HepG2 (cell line): ENCODE measurements around the gene TGM1. TPM values are rescaled to one million over a fixed set of nuclear protein-coding genes. Genes with fewer than 3 reads are reported as not detected.

ENCODE experiments used
- BCL6 ChIP-seq: IDR thresholded peaks from 2 replicates; pipeline ENCODE4 v1.6.1; 2016; ENCODE audit warnings: missing genetic modification reagents, missing compliant biosample characterization
- ELF3 ChIP-seq: IDR thresholded peaks from 2 replicates; pipeline ENCODE4 v1.6.1; 2016; ENCODE audit warnings: missing genetic modification reagents, missing compliant biosample characterization
- GTF3A ChIP-seq: sonication (generic); formaldehyde crosslinking; conservative IDR thresholded peaks from 2 replicates; pipeline ENCODE4 v1.4.0; 2020; ENCODE audit warnings: mild to moderate bottlenecking, missing genetic modification reagents
- HHEX ChIP-seq: IDR thresholded peaks from 2 replicates; pipeline ENCODE4 v1.6.1; 2016; ENCODE audit warnings: control low read depth
- HNF1B ChIP-seq: sonication (generic); formaldehyde crosslinking; IDR thresholded peaks from 2 replicates; pipeline ENCODE4 v1.5.1; 2020; ENCODE audit warnings: mild to moderate bottlenecking, moderate library complexity, missing genetic modification reagents
- KDM6A ChIP-seq: IDR thresholded peaks from 2 replicates; pipeline ENCODE4 v1.6.1; 2016; ENCODE audit warnings: low read depth
- MAFF ChIP-seq: IDR thresholded peaks from 2 replicates; pipeline ENCODE4 v1.6.1; 2011; ENCODE audit warnings: low read depth, low read length, improper control_type of control experiment
- MLXIP ChIP-seq: sonication (generic); formaldehyde crosslinking; IDR thresholded peaks from 2 replicates; pipeline ENCODE4 v1.9.0; 2021; ENCODE audit warnings: missing genetic modification reagents, borderline replicate concordance
- NR1H2 ChIP-seq: sonication (generic); formaldehyde crosslinking; IDR thresholded peaks from 2 replicates; pipeline ENCODE4 v1.8.1; 2022; ENCODE audit warnings: low read depth, missing genetic modification reagents, borderline replicate concordance
- RAD51 ChIP-seq: fragments of 450-650 bp; IDR thresholded peaks from 2 replicates; pipeline ENCODE4 v1.6.1; 2016; ENCODE audit warnings: borderline replicate concordance
- SPEN ChIP-seq: sonication (generic); formaldehyde crosslinking; IDR thresholded peaks from 2 replicates; pipeline ENCODE4 v1.5.1; 2020; ENCODE audit warnings: low read depth, mild to moderate bottlenecking, missing genetic modification reagents
- ZMYM3 ChIP-seq: sonication (generic); formaldehyde crosslinking; IDR thresholded peaks from 2 replicates; pipeline ENCODE4 v1.5.1; 2020; ENCODE audit warnings: mild to moderate bottlenecking, missing genetic modification reagents
- ZNF124 ChIP-seq: sonication (generic); formaldehyde crosslinking; IDR thresholded peaks from 2 replicates; pipeline ENCODE4 v1.4.0; 2020; ENCODE audit warnings: missing genetic modification reagents
- ZNF205 ChIP-seq: IDR thresholded peaks from 2 replicates; pipeline ENCODE4 v1.6.1; 2018; ENCODE audit warnings: missing biosample characterization, missing genetic modification reagents
- ZNF292 ChIP-seq: sonication (generic); formaldehyde crosslinking; IDR thresholded peaks from 2 replicates; pipeline ENCODE4 v1.8.1; 2022; ENCODE audit warnings: mild to moderate bottlenecking, low read depth, missing genetic modification reagents, borderline replicate concordance
- ZNF44 ChIP-seq: sonication (generic); formaldehyde crosslinking; IDR thresholded peaks from 2 replicates; pipeline ENCODE4 v1.5.1; 2020; ENCODE audit warnings: mild to moderate bottlenecking, missing genetic modification reagents
- ZNF543 ChIP-seq: sonication (generic); formaldehyde crosslinking; IDR thresholded peaks from 2 replicates; pipeline ENCODE4 v1.4.0; 2020; ENCODE audit warnings: mild to moderate bottlenecking, missing genetic modification reagents
- ZNF660 ChIP-seq: sonication (generic); formaldehyde crosslinking; IDR thresholded peaks from 2 replicates; pipeline ENCODE4 v1.5.1; 2020; ENCODE audit warnings: mild to moderate bottlenecking, low read depth, missing genetic modification reagents, borderline replicate concordance
- ZNF768 ChIP-seq: sonication (generic); formaldehyde crosslinking; IDR thresholded peaks from 2 replicates; pipeline ENCODE4 v1.4.0; 2020; ENCODE audit warnings: missing genetic modification reagents
- ZNF776 ChIP-seq: sonication (generic); formaldehyde crosslinking; IDR thresholded peaks from 2 replicates; pipeline ENCODE4 v1.4.0; 2020; ENCODE audit warnings: mild to moderate bottlenecking, missing genetic modification reagents
- ZNF780A ChIP-seq: sonication (generic); formaldehyde crosslinking; IDR thresholded peaks from 2 replicates; pipeline ENCODE4 v1.8.0; 2022; ENCODE audit warnings: mild to moderate bottlenecking, missing genetic modification reagents, moderate library complexity
- ZSCAN5A ChIP-seq: sonication (generic); formaldehyde crosslinking; IDR thresholded peaks from 2 replicates; pipeline ENCODE4 v1.8.0; 2022; ENCODE audit warnings: mild to moderate bottlenecking, missing genetic modification reagents, borderline replicate concordance
- polyA plus RNA-seq, 8 experiments: library from polyadenylated mRNA; depleted of rRNA in 3 of 8; stranded (reverse) in 7 of 8; unstranded in 1 of 8; fragments of >200 nt; fragmentation: Illumina TruSeq in 4 of 8; extraction: Trizol in 4 of 8; gene quantifications; 2 replicates each; pipeline versions ENCODE4 v1.2.1 to v1.2.3, GENCODE V29; 2011 to 2016; ENCODE audit warnings: low read depth in 4 of 8, missing spikeins in 1 of 8, mixed read lengths in 1 of 8; ENCODE audit not compliant: insufficient read depth in 1 of 8
- total RNA-seq, 5 experiments: library from RNA; depleted of rRNA; stranded (reverse); fragments of >200 nt; fragmentation: Illumina TruSeq; extraction: Trizol; gene quantifications; 2 replicates each; pipeline ENCODE4 v1.2.3, GENCODE V29; 2016; ENCODE audit warnings: low read depth in 1 of 5

TGM1 gene
- total and polyA plus RNA-seq, 2 of the 13 experiments (the other 11 are each of a cell fraction or from before 2014, with no cell fraction given) = 3.2 to 10.6 TPM

GRCh38 chr14:24252289-24253124 is 10.5 kb downstream of the TGM1 start (continued):
- no peak for TF ChIP-seq MLXIP (CRISPR knock-in tag)
- TF ChIP-seq NR1H2 = no peak
- TF ChIP-seq ZNF768 (CRISPR knock-in tag) = peak; percentile 41; the same call in 1 of the 2 replicates
- 0 out of 2 replicates have a peak, but pooled peaks have one; percentile 13 for TF ChIP-seq HNF1B (CRISPR knock-in tag)
- TF ChIP-seq ZMYM3 (CRISPR knock-in tag) = peak; percentile 63
- no peak for TF ChIP-seq ZNF780A
- no peak for TF ChIP-seq ZNF660 (CRISPR knock-in tag)
- peak; percentile 76 for TF ChIP-seq HHEX (CRISPR knock-in tag)
- 0 out of 2 replicates have a peak, but pooled peaks have one; percentile 31 for TF ChIP-seq ZNF205 (CRISPR knock-in tag)
- TF ChIP-seq ELF3 (CRISPR knock-in tag) = peak; percentile 90
- TF ChIP-seq ZSCAN5A = no peak; the same call in 1 of the 2 replicates
- no peak; the same call in 1 of the 2 replicates for TF ChIP-seq ZNF776 (CRISPR knock-in tag)
- TF ChIP-seq ZNF44 (CRISPR knock-in tag) = no peak
- TF ChIP-seq ZNF292 = no peak; the same call in 1 of the 2 replicates
- no peak for TF ChIP-seq MAFF
- TF ChIP-seq GTF3A (CRISPR knock-in tag) = no peak
- TF ChIP-seq ZNF543 (CRISPR knock-in tag) = no peak
- no peak for TF ChIP-seq ZNF124 (CRISPR knock-in tag)
- TF ChIP-seq RAD51 = no peak
- TF ChIP-seq BCL6 (CRISPR knock-in tag) = no peak
- TF ChIP-seq SPEN (CRISPR knock-in tag) = peak; percentile 85
- peak; percentile 95 for TF ChIP-seq KDM6A
